ENCODE results near the gene CASP8.
"Not testable (repeated sequence)": the region's sequence is repeated elsewhere in the genome, so short reads cannot be mapped to it uniquely, and the experiment has no call there.

Gene CASP8

DNA sequence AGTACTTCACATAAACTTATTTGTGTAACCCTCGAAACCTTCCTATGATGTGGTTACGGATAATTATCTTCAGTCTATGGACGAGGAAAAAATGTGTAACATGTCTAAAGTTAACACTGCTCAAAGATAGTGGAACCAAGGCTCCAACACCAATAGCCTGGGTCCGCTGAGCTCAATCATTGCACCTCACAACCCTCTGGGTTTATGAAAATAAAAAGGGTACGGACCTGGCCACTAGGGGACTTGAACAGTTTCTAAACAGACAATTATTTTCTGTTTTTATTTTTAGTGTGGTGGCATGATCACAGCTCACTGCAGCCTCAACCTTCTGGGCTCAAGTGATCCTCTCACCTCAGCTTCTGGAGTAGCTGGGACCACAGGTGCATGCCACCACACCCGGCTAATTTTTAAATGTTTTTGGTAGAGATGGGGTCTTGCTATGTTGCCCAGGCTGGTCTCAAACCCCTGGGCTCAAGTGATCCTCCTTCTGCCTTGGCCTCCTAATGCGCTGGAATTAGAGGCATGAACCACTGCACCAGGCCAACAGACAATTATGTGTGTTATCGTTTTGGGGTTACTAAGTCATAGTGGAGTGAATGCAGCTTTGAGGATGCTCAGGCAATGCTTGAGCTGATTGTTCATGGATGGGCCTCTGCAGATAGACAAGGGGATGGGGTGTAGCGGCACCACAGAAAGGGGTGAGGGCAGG is 10.1 kb downstream of the CASP8 start:
- no peak for DNase-seq (ENCODE audit: low read depth)

DNA sequence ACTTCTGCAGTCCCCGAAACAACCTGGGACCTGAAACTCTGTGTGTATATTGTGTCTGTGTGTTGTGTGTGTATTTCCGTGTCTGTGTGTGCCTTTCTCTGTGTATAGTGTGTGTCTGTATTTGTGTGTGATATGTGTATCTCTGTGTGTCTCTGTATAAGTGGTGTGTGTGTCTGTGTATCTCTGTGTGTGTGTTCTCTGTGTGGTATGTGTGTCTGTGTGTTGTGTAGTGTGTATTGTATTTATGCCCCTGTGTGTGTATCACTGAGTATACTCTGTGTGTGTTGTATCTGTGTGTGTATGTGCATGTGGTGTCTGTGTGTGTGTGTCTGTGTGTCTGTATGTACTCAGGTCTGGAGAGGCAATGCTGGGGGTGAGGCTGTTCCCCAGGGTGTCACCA is 11.6 kb downstream of the CASP8 start:
- DNase-seq (ENCODE audit: low read depth): no peak

DNA sequence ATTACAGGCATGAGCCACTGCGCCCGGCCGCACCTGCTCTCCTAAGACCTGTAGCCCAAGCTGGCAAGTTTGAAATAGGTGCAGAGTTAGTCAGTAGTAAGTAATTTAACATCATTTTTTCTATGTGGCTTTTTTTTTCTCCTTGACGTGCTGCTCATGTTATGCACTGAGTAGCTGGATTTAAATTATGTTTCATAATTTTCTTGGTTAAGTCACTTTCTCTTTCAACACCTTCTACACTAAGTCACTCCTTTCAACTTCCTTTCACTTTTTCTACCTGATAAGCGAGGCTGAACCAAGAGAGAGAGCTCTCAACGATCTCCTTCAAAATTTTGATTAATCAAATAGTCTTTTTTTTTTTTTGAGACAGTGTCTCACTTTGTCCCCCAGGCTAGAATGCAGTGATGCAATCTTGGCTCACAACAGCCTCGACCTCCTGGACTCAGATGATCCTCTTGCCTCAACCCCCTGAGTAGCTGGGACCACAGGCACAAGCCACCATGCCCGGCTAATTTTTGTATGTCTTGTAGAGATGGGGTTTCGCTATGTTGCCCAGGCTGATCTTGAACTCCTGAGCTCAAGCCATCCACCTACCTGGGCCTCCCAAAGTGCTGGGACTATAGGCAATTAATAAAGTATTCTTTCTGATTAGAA is 13.1 kb downstream of the CASP8 start:
- no peak for DNase-seq (ENCODE audit: low read depth)

DNA sequence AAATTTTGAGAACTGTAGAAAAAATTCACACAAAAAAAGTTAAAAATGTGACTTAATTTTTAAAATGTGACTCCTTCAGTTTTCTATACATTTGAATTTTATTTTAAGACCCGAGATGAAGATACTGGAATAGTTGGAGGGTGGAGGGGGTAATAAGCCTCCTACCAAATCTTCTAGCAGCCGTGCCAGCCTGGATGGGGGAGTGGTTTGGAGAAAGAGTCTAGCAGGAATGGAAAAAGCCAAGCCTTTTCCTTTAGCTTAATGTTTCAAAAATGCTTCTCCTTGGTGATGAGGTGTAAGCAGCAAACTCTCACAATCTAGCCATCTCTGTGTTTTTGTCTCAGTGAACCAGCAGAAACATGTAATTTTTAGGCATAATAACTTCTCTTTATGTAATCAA is 14.7 kb downstream of the CASP8 start:
- no peak for DNase-seq (ENCODE audit: low read depth)

GRCh38 chr2:201275990-201276389 is 15.7 kb downstream of the CASP8 start:
- no peak for DNase-seq (ENCODE audit: low read depth)

DNA sequence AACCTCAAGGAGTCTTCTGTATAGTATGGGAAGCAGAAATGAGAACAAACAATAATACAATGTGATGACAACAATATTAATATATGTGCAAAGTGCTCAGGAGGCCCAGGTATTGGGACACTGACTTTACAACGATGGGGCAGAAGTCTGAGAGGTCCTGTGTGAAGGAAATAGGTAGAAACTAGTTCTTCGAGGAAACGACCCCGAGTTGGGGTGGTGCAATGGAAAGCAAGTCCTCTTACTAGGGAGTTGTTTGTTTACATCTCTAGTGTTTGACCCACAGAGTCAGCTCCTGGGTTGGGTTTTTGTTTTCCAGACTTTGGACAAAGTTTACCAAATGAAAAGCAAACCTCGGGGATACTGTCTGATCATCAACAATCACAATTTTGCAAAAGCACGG is 16.2 kb downstream of the CASP8 start:
- no peak for DNase-seq (ENCODE audit: low read depth)

GRCh38 chr2:201279079-201279478 is 18.7 kb downstream of the CASP8 start:
- DNase-seq (ENCODE audit: low read depth): no peak

DNA sequence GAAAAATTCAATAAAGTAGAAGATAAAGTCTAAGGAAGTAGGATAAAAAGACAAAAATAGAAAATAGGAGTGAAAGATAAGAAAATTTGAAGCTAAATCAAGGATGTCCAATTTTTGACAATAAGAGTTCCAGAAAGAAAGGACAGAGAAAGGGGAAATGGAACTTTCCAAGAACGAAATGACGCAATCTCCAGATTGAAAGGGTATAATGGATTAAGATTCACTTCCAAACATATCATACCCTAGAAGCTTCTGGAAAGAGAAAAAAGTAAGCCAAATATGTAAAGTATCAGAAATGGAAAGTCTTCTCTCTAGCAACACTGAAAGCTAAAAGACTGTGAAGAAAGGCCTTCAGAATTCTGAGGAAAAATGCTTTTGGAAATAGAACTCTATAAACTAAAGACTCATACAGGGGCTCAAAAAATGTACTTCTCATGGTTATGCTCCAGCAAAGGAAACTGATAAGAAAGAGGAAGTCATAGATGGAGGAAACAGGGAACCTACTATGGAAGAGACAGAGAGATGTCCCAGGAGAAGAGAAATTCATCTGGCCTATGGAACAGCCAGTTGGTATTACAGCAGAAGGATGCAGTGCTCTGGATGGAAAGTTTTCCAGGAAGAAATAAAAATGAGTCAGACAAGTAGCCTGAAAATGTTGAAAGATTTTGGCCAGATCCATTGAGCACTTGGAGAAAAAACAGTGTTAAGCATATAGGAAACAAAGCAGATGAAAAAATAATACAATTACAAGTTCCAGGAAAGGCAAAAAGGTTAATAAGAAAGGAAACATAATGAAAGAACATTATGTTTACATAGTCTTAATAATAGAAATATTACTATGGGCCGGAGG is 20.1 kb downstream of the CASP8 start:
- DNase-seq (ENCODE audit: low read depth): no peak

DNA sequence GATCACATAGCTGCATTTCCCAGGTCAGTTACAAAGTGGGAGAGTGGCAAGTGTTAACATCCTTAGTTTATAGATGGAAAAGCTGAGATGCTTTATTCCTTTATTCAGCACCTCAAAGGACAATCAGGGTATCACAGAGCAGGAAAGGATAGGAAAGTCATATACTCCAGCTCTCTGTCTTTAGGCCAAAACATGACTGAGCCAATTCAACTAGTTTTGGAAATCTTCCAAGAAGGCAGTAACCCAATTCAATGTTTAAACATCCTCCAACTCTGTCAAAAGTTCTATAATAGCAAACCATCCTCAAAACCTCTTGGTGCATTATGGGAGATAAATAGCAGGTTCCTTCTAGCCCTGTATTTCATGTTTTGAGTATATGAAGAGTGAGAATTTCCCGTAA is 25.2 kb downstream of the CASP8 start:
- DNase-seq (ENCODE audit: low read depth): no peak

DNA sequence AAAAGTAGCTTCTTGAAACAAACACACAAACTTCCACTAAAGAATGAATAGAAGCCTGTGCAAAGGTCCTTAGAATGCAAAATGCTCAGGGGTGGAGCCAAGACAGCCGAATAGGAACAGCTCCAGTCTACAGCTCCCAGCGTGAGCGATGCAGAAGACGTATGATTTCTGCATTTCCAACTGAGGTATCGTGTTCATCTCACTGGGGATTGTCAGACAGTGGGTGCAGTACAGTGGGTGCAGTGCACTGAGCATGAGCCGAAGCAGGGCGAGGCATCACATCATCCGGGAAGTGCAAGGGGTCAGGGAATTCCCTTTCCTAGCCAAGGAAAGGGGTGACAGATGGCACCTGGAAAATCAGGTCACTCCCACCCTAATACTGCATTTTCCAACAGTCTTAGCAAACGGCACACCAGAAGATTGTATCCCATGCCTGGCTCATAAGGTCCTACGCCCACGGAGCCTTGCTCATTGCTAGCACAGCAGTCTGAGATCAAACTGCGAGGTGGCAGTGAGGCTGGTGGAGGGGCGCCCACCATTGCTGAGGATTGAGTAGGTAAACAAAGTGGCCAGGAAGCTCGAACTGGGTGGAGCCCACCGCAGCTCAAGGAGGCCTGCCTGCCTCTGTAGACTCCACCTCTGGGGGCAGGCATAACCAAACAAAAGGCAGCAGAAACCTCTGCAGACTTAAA is 30.3 kb downstream of the CASP8 start:
- not testable (repeated sequence) for DNase-seq (ENCODE audit: low read depth)

GRCh38 chr2:201298462-201299052 is 38.2 kb downstream of the CASP8 start:
- no peak for DNase-seq (ENCODE audit: low read depth)

- DNase-seq (ENCODE audit: low read depth): not testable (repeated sequence)
Measured at GRCh38 chr2:201299929-201300328, 39.6 kb downstream of the CASP8 start.

- no peak for DNase-seq (ENCODE audit: low read depth)
Measured at GRCh38 chr2:201307876-201308275, 47.5 kb downstream of the CASP8 start.

DNA sequence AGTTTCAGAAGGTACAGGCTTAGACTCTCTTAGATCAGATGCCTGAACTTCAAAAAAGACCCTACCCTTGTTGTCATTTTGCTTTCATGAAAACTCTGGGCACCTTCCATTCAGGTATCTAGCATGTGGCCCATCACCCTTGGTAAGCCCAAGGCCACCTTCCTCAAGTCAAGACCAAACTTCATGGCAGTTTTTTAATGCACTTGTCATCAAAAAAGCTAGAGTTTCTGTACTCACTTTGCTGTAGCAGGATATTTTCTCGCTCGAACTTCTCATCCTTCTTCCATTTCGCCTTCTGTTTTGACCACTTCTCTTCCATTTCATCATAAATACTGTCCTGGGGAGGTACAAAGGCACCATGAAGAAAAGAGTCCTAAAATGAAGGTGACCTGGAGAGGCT is 48.6 kb downstream of the CASP8 start:
- DNase-seq (ENCODE audit: low read depth): no peak

- no peak for DNase-seq (ENCODE audit: low read depth)
Measured at GRCh38 chr2:201313362-201313761, 53.0 kb downstream of the CASP8 start.

GRCh38 chr2:201319511-201319910 is 59.2 kb downstream of the CASP8 start:
- no peak for DNase-seq (ENCODE audit: low read depth)

GRCh38 chr2:201320257-201320656 is 59.9 kb downstream of the CASP8 start:
- DNase-seq (ENCODE audit: low read depth): no peak

DNA sequence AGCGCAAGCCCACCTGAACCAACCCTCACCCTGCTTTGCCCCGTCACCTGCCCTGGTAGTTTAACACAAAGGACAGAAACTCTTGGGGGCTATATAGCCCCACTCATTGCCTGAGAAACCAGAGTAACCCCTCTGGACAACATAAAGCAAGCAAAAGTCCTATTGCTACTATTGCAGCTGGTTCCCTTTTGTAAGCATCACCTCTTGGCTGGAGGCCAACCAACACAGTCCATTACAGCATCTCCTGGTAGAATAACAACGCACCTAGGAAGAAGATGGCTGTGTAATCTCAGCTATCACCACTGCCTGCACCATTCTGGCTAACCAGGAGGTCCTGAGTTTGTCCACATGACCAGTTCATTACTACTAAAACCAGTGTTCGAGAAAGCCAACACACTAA is 60.4 kb downstream of the CASP8 start:
- no peak for DNase-seq (ENCODE audit: low read depth)

DNA sequence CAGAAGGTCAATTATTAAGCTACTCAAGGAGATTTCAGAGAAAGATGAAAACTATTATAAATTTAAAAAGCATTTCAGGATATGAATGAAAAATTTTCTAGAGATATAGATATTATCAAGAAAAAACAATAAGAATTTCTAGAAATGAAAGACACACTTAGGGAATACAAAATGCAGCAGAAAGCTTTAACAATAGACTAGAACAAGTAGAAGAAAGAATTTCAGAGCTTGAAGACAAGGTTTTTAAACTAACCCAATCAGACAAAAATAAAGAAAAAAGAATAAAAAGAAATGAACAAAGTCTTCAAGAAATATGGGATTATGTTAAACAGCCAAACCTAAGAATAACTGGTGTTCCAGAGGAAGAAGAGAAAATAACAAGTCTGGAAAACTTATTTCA is 62.4 kb downstream of the CASP8 start:
- no peak for DNase-seq (ENCODE audit: low read depth)

GRCh38 chr2:201327678-201328077 is 67.3 kb downstream of the CASP8 start:
- no peak for DNase-seq (ENCODE audit: low read depth)

- no peak for DNase-seq (ENCODE audit: low read depth)
Measured at GRCh38 chr2:201329409-201329808, 69.1 kb downstream of the CASP8 start.

All from activated T-cell treated with anti-CD3 and anti-CD28 coated beads for 1 hour (primary cell).